Measurements from ENCODE around the gene TUBGCP2. TPM values are rescaled to one million over a fixed set of nuclear protein-coding genes. Genes with fewer than 3 reads are reported as not detected.

Gene TUBGCP2
- total RNA-seq, 1 donor from 2014 or later = 56.2 TPM

GRCh38 chr10:133251388-133252222 is 57.1 kb downstream of the TUBGCP2 start:
- no peak overlapping the region for H3K9ac ChIP-seq (ENCODE audit: low read length)

GRCh38 chr10:133249975-133250754 is 58.5 kb downstream of the TUBGCP2 start:
- H3K4me3 Mint-ChIP-seq (ENCODE audit: unreplicated experiment) = no peak overlapping the region
- no peaks in the 10 kb centered on the region for H3K4me1 Mint-ChIP-seq (ENCODE audit: low read depth, unreplicated experiment)
- H4K20me1 ChIP-seq (ENCODE audit: insufficient read depth, low read length) = no peaks in the 10 kb centered on the region
- H3K4me3 ChIP-seq (ENCODE audit: insufficient read depth, low read depth, low read length) = no peak overlapping the region
- no peak for FAIRE-seq
- H3K4me2 ChIP-seq (ENCODE audit: low read length) = no peak overlapping the region
- H3K9me3 Mint-ChIP-seq (ENCODE audit: unreplicated experiment) = no peaks in the 10 kb centered on the region
- H3K9me3 ChIP-seq (ENCODE audit: insufficient read depth, low read depth, low read length) = no peaks in the 10 kb centered on the region
- no peaks in the 10 kb centered on the region for H3K79me2 ChIP-seq (ENCODE audit: insufficient read depth, low read length)
- no peaks in the 10 kb centered on the region for H3K4me1 ChIP-seq (ENCODE audit: insufficient read depth, low read length)
- H2AFZ ChIP-seq (ENCODE audit: low read depth, low read length) = no peak overlapping the region
- H3K27me3 ChIP-seq (ENCODE audit: insufficient read depth, low read length) = peaks cover 8% of the 10 kb centered on the region
- no peak overlapping the region for H3K27ac Mint-ChIP-seq (ENCODE audit: unreplicated experiment)
- no peak for TF ChIP-seq EZH2 (IDR thresholded peaks at IDR 0.05; ENCODE audit: insufficient read depth, low read length)
- TF ChIP-seq, protein P1, sequence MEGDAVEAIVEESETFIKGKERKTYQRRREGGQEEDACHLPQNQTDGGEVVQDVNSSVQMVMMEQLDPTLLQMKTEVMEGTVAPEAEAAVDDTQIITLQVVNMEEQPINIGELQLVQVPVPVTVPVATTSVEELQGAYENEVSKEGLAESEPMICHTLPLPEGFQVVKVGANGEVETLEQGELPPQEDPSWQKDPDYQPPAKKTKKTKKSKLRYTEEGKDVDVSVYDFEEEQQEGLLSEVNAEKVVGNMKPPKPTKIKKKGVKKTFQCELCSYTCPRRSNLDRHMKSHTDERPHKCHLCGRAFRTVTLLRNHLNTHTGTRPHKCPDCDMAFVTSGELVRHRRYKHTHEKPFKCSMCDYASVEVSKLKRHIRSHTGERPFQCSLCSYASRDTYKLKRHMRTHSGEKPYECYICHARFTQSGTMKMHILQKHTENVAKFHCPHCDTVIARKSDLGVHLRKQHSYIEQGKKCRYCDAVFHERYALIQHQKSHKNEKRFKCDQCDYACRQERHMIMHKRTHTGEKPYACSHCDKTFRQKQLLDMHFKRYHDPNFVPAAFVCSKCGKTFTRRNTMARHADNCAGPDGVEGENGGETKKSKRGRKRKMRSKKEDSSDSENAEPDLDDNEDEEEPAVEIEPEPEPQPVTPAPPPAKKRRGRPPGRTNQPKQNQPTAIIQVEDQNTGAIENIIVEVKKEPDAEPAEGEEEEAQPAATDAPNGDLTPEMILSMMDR (IDR thresholded peaks at IDR 0.05; ENCODE audit: insufficient read depth, low read depth, low read length) = no peak
- no peaks in the 10 kb centered on the region for H3K36me3 Mint-ChIP-seq (ENCODE audit: low read depth, unreplicated experiment)
- H3K9ac ChIP-seq (ENCODE audit: low read length) = no peak overlapping the region
- no peak overlapping the region for H3K27ac ChIP-seq (ENCODE audit: low read depth, low read length)
- peaks cover 46% of the 10 kb centered on the region for H3K27me3 Mint-ChIP-seq (ENCODE audit: low read depth, unreplicated experiment)
- no peak for DNase-seq (ENCODE audit: low read depth)
- H3K36me3 ChIP-seq (ENCODE audit: insufficient read depth, low read length) = no peaks in the 10 kb centered on the region

More at GRCh38 chr10:133251388-133252222, 57.1 kb downstream of the TUBGCP2 start:
- H3K36me3 ChIP-seq (ENCODE audit: insufficient read depth, low read length) = no peaks in the 10 kb centered on the region
- Mint-ChIP-seq H3K4me3 (ENCODE audit: unreplicated experiment) (no peak overlapping the region), H3K27me3 (ENCODE audit: low read depth, unreplicated experiment) (peaks cover 47% of the 10 kb centered on the region), H3K9me3 (ENCODE audit: unreplicated experiment) (no peaks in the 10 kb centered on the region), H3K27ac (ENCODE audit: unreplicated experiment) (no peak overlapping the region), H3K36me3 (ENCODE audit: low read depth, unreplicated experiment) (no peaks in the 10 kb centered on the region), H3K4me1 (ENCODE audit: low read depth, unreplicated experiment) (no peaks in the 10 kb centered on the region)
- no peak overlapping the region for H3K4me2 ChIP-seq (ENCODE audit: low read length)
- H4K20me1 ChIP-seq (ENCODE audit: insufficient read depth, low read length) = no peaks in the 10 kb centered on the region
- DNase-seq (ENCODE audit: low read depth) (no peak), FAIRE-seq (no peak)
- TF ChIP-seq, protein P1 (IDR thresholded peaks at IDR 0.05; ENCODE audit: insufficient read depth, low read depth, low read length) = no peak
- no peak for TF ChIP-seq EZH2 (IDR thresholded peaks at IDR 0.05; ENCODE audit: insufficient read depth, low read length)
- no peaks in the 10 kb centered on the region for H3K9me3 ChIP-seq (ENCODE audit: insufficient read depth, low read depth, low read length)
- H3K27me3 ChIP-seq (ENCODE audit: insufficient read depth, low read length) = peaks cover 5% of the 10 kb centered on the region
- no peak overlapping the region for H3K4me3 ChIP-seq (ENCODE audit: insufficient read depth, low read depth, low read length)
- no peak overlapping the region for H2AFZ ChIP-seq (ENCODE audit: low read depth, low read length)
- no peaks in the 10 kb centered on the region for H3K79me2 ChIP-seq (ENCODE audit: insufficient read depth, low read length)
- no peaks in the 10 kb centered on the region for H3K4me1 ChIP-seq (ENCODE audit: insufficient read depth, low read length)
- no peak overlapping the region for H3K27ac ChIP-seq (ENCODE audit: low read depth, low read length)
